Suppressor macrophage treated with lipopolysaccharide for 4 hours (primary cell): ENCODE measurements around the gene MAGI1.

Experiments used
- DNase-seq: peaks from one replicate; pipeline ENCODE4 v3.0.0-alpha.2; 2020

The MAGI1 gene

GRCh38 chr3:65443739-65444446 lies 594.8 kb downstream of the MAGI1 start:
- no peak for DNase-seq

GRCh38 chr3:65439641-65440284 lies 599.0 kb downstream of the MAGI1 start:
- DNase-seq: no peak

GRCh38 chr3:65438612-65439011 lies 600.1 kb downstream of the MAGI1 start:
- DNase-seq: no peak

- no peak for DNase-seq
These were observed 600.6 kb downstream of the MAGI1 start for GRCh38 chr3:65438096-65438495.

GRCh38 chr3:65436580-65436979 lies 602.1 kb downstream of the MAGI1 start:
- DNase-seq: peak; percentile 1

GRCh38 chr3:65433480-65433879 lies 605.2 kb downstream of the MAGI1 start:
- DNase-seq: no peak

DNA sequence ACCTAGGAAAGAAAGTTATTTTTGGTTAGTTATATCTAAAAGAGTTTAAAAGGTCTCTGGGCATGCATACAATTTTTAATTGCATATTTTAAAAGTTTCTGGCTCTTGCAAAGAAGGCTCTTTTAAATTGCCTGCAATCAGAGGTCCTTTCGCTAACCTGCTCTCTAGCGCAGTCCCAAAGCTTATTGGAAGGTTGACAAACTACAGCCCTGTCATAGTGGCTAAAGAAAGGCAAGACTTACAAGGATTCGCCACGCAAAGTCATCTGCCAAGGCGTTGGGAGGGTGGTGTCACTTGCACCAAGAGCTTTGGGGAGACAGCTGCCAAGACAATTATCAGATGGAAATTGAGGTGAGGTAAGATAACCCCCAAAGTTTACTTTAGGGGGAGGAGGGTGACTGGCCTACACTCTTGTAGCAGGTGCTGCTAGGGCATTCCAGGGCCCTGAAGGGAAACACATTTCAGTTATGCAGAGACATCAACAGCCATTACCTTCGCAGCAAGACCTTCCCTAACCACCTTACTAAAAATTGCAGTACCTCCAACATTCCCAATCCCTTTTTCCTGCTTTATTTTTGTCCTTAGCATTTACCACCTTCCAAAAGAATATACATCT lies 606.2 kb downstream of the MAGI1 start:
- DNase-seq: no peak

GRCh38 chr3:65425880-65426279 lies 612.8 kb downstream of the MAGI1 start:
- no peak for DNase-seq

DNA sequence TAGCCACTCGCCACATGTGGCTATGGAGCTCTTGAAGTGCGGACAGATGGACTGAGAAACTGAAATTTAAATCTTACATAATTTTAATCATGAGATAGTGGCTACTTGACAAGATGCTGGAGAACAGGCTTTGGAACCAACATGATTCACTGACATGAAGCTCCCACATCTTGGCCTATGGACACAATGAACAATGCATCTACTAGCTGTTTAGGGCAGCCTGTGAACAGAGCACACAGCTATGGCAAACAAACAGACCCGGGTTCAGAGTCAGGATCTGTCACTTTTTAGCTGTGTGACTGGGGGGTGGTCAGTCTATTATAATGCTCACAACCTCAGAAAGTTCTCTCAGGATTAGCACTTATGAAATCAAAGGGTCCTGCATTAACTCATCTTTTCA lies 616.6 kb downstream of the MAGI1 start:
- no peak for DNase-seq

GRCh38 chr3:65419233-65419632 lies 619.5 kb downstream of the MAGI1 start:
- DNase-seq: no peak

- DNase-seq: no peak
These were observed 624.8 kb downstream of the MAGI1 start for GRCh38 chr3:65413891-65414290.

- DNase-seq: no peak
These were observed 626.1 kb downstream of the MAGI1 start for GRCh38 chr3:65412588-65412987.

DNA sequence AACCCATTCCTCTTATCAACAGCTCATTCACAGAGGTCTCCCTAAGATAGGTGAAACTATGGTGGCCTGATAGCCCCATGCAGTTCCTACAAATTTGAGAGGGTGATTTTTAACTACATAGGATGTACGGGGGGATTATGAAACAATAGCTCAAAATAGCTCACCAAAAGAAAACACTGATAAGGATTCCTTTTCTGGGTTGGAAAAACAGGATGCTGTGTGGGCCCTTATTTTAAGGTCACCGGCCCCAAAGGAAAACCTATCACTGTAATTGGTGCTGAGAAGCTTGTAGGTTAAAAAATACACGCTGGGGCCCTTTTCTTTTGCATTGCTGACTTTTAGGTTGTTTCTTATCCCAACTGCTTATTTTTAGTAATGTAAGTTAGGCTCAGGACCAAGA lies 627.4 kb downstream of the MAGI1 start:
- DNase-seq: no peak

DNA sequence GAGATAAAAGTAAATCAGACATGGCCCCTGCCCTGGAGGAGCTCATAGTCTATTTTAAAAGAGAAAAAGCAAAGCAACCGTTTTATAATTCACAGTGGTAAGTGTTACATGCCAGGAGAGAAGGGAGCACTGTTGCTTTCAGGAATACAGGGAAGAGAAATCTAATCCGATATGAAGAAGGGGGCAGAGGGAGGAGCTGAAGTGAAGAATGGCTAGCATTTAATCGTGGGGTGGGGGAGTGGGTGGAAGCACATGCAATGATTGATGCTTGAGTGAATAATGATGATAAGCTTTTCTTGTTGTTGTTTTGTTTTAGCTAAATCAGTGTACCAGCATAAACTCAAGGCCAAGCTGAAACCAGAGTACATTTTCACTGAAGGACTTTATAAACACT lies 629.5 kb downstream of the MAGI1 start:
- no peak for DNase-seq

DNA sequence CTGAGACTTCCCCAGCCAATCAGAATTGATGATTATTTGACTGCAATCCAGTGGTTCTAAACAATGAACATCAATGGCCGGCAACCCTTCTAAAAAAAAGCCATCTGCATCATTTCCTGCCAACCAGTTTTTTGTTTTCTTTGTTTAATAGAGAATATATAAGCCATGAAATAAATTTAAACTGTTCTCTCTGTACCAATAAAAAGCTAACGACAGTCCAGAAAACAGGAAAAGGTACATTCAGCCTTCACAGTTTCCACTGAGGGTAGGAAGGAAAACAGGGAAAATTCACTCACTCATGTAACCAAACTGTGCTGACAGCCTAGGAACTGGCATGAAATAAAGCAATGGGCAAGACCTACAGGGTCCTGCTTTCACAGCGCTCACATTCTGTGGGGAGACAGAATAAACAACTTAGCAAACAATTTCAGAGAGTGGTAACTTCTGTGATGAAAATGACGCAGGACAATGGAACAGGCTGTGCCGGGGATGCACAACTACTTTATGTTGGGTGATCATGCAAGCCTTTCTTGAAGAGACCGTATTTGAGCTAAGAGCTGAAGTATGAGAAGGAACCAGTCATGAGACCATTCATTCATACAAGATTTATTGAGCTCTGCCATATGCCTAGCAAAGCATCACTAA lies 630.1 kb downstream of the MAGI1 start:
- no peak for DNase-seq

GRCh38 chr3:65406470-65406869 lies 632.2 kb downstream of the MAGI1 start:
- no peak for DNase-seq

- peak; percentile 47 for DNase-seq
These were observed 636.1 kb downstream of the MAGI1 start for GRCh38 chr3:65402597-65402996.

GRCh38 chr3:65401359-65402305 lies 637.1 kb downstream of the MAGI1 start:
- no peak for DNase-seq

GRCh38 chr3:65400899-65401298 lies 637.8 kb downstream of the MAGI1 start:
- DNase-seq: no peak

- no peak for DNase-seq
These were observed 639.8 kb downstream of the MAGI1 start for GRCh38 chr3:65398953-65399352.

GRCh38 chr3:65396078-65396477 lies 642.6 kb downstream of the MAGI1 start:
- DNase-seq: no peak

DNA sequence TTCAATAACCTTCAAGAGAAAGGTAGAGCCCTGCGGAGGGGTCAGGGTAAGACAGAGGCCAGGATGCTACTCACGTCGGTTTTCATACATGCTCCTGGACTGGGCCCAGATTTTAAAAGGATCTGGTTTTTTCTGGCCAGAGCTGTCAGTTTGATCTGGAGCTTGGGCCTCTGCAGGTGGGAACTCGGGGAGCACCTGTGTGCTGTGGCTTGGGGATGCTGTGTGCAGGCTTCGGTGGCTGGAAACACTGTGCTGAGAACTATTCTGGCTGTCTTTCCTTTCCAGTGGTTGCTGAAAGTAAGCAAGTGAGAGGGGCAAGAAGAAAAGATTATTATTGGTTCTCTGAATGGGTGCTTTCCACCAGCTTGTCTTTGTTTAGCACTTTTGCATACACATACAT lies 647.6 kb downstream of the MAGI1 start:
- no peak for DNase-seq

DNA sequence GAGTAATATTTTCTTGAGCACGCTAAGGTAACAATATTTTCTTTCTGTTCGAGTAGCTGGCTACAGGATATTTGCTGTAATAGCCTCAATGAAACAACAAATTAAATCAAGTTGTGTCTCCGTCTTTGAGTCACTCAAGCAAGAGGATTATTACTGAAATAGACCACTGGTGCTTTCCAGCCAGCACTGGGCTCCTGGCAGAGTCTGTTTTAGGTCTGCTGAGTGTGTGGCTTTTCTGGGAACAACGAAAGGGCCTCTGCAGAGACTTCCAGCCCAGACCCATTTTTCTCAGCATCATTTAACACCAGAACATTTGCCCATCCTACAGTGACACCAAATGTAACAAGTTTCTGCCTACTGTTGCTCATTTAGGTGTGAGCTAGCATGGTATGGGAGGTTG lies 652.9 kb downstream of the MAGI1 start:
- DNase-seq: no peak
